ENCODE measurements around the gene FIBCD1. TPM values are rescaled to one million over a fixed set of nuclear protein-coding genes. Genes with fewer than 3 reads are reported as not detected.

Gene FIBCD1
- total and polyA plus RNA-seq, 9 of the 15 experiments (the other 6 are each of a cell fraction or from before 2014, with no cell fraction given), result 0.53 to 1.2 (median 0.95) TPM; not detected in 4

DNA sequence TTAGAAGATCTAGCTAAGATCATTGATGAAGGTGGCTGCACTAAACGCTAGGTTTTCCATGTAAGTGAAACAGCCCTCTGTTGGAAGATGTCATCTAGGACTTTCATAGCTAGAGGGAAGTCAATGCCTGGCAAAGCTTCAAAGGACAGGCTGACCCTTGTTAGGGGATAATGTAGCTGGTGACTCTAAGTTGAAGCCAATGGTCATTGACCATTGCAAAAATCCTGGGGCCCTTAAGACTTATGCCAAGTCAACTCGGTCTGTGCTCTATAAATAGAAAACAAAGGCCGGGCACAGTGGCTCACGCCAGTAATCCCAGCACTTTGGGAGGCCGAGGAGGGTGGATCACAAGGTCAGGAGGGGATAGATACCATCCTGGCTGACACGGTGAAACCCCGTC, 26.6 kb upstream of the FIBCD1 start:
- under 1% methylated on average over 7 of the region's 7 CpGs for WGBS (ENCODE audit: insufficient coverage, low coverage, missing lambda C conversion rate)
- CTCF ChIA-PET (ENCODE audit: low intra/inter-chr PET ratio), result interaction anchor here (0.6 kb wide), 1 partner anchor 129 kb away, joined by 4 read pairs; no protein-coding TSS in a partner anchor
- FAIRE-seq, result no peak

More for the DNA sequence above, 26.6 kb upstream of the FIBCD1 start:
- H3K9me1 ChIP-seq (ENCODE audit: control insufficient read depth, insufficient read depth, low read length), result no peaks in the 10 kb centered on the region
- no peak overlapping the region for H2AFZ ChIP-seq (ENCODE audit: low read depth, low read length)
- DNase-seq (ENCODE audit: extremely low read depth in 1 of 4, low spot score in 3 of 4), result no peak
- no peak for ATAC-seq
- TF ChIP-seq ZBED1 (IDR thresholded peaks at IDR 0.05) (no peak), ZNF717 (CRISPR knock-in tag; IDR thresholded peaks at IDR 0.05) (no peak), ELF1 (tag; IDR thresholded peaks at IDR 0.05) (no peak)
- TF ChIP-seq, protein P1, sequence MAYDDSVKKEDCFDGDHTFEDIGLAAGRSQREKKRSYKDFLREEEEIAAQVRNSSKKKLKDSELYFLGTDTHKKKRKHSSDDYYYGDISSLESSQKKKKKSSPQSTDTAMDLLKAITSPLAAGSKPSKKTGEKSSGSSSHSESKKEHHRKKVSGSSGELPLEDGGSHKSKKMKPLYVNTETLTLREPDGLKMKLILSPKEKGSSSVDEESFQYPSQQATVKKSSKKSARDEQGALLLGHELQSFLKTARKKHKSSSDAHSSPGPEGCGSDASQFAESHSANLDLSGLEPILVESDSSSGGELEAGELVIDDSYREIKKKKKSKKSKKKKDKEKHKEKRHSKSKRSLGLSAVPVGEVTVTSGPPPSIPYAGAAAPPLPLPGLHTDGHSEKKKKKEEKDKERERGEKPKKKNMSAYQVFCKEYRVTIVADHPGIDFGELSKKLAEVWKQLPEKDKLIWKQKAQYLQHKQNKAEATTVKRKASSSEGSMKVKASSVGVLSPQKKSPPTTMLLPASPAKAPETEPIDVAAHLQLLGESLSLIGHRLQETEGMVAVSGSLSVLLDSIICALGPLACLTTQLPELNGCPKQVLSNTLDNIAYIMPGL (CRISPR knock-in tag; IDR thresholded peaks at IDR 0.05), result 0 out of 2 replicates have a peak, but pooled peaks have one; percentile 2
- TF ChIP-seq, protein P2, sequence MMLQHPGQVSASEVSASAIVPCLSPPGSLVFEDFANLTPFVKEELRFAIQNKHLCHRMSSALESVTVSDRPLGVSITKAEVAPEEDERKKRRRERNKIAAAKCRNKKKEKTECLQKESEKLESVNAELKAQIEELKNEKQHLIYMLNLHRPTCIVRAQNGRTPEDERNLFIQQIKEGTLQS (IDR thresholded peaks at IDR 0.05), result no peak
- TF ChIP-seq, protein P2 (CRISPR knock-in tag; conservative IDR thresholded peaks at IDR 0.05), result peak; percentile 72; the same call in 1 of the 2 replicates
- intact Hi-C loops (cut with micrococcal nuclease), result no loop called here
- no peak overlapping the region for H3K4me2 ChIP-seq (ENCODE audit: insufficient read depth, low read length)
- no peaks in the 10 kb centered on the region for H3K9me3 ChIP-seq (replicated peaks; ENCODE audit: control insufficient read depth, insufficient read depth, low read depth, low read length)
- no peak overlapping the region for H3K4me3 ChIP-seq
- in situ Hi-C loops (cut with MboI), result no loop called here
- POLR2A ChIA-PET, result interaction anchor here (0.6 to 2.7 kb wide), 17 partner anchors 9 to 174 kb away, joined by 3 to 26 read pairs (median 5); partner anchors contain the start of gene NUP214
- H3K27ac ChIP-seq (ENCODE audit: extremely low read depth, low read depth, low read length), result no peak overlapping the region
- BruUV-seq (replicated peaks), result no TSS peak
- no peaks in the 10 kb centered on the region for H4K20me1 ChIP-seq (replicated peaks; ENCODE audit: control insufficient read depth, insufficient read depth, low read length)
- H3K79me2 ChIP-seq (ENCODE audit: control insufficient read depth, insufficient read depth, low read length), result no peaks in the 10 kb centered on the region
- H3K9ac ChIP-seq (ENCODE audit: insufficient read depth in 1 of 2, low read depth in 2 of 2, low read length in 2 of 2), result no peak overlapping the region
- no peaks in the 10 kb centered on the region for H3K36me3 ChIP-seq (ENCODE audit: control insufficient read depth, insufficient read depth, low read length)
- H3K4me1 ChIP-seq (replicated peaks in 1 of 2; ENCODE audit: control insufficient read depth in 2 of 2, insufficient read depth in 2 of 2, low read length in 2 of 2), result peaks cover 0 to 8% of the 10 kb centered on the region in 2 experiments; a peak in 1 of 5 replicates
- H3K27me3 ChIP-seq (ENCODE audit: control insufficient read depth in 2 of 2, insufficient read depth in 2 of 2, low read length in 2 of 2), result peaks cover 80 to 95% of the 10 kb centered on the region in 2 experiments

Data from K562 (cell line).